ENCODE results near the gene RNF25. TPM values are rescaled to one million over a fixed set of nuclear protein-coding genes. Genes with fewer than 3 reads are reported as not detected.

Gene RNF25
- total RNA-seq, 1 experiment from 2014 or later: 32.1 TPM

DNA sequence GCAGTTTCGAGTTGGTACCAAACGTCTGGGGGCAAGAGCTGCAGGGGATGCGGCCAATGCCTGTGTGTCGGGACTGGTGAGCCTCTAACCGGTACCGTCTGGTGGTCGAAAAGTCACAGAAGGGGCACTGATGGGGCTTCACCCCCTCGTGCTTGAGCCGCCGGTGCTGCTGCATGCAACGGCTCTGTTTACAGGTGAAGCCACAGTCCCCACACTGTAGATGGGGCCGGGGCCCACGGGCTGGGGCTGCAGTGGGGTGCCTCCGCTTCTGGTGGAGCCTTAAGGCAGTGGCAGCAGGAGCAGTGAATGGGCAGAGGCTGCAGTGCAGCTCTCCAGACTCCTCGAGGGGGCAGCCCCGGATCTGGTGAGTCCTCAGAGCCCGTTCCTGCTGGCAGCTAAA is 29.0 kb downstream of the RNF25 start:
- H3K9me3 Mint-ChIP-seq (ENCODE audit: unreplicated experiment): no peaks in the 10 kb centered on the region
- TF ChIP-seq, protein P1, sequence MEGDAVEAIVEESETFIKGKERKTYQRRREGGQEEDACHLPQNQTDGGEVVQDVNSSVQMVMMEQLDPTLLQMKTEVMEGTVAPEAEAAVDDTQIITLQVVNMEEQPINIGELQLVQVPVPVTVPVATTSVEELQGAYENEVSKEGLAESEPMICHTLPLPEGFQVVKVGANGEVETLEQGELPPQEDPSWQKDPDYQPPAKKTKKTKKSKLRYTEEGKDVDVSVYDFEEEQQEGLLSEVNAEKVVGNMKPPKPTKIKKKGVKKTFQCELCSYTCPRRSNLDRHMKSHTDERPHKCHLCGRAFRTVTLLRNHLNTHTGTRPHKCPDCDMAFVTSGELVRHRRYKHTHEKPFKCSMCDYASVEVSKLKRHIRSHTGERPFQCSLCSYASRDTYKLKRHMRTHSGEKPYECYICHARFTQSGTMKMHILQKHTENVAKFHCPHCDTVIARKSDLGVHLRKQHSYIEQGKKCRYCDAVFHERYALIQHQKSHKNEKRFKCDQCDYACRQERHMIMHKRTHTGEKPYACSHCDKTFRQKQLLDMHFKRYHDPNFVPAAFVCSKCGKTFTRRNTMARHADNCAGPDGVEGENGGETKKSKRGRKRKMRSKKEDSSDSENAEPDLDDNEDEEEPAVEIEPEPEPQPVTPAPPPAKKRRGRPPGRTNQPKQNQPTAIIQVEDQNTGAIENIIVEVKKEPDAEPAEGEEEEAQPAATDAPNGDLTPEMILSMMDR (IDR thresholded peaks at IDR 0.05; ENCODE audit: insufficient read depth in 1 of 2, low read depth in 1 of 2, low read length in 1 of 2, severe bottlenecking in 1 of 2, unreplicated experiment in 1 of 2): no peak
- H3K36me3 Mint-ChIP-seq (ENCODE audit: insufficient read depth, unreplicated experiment): peaks cover 52% of the 10 kb centered on the region
- H3K36me3 ChIP-seq (ENCODE audit: control insufficient read depth, insufficient read depth, low read length): peaks cover 9% of the 10 kb centered on the region
- no peak overlapping the region for H3K4me3 ChIP-seq (ENCODE audit: low read depth, low read length)
- H3K27me3 ChIP-seq (replicated peaks; ENCODE audit: control insufficient read depth, insufficient read depth, low read length): no peaks in the 10 kb centered on the region
- no peaks in the 10 kb centered on the region for H3K27me3 Mint-ChIP-seq (ENCODE audit: insufficient read depth, unreplicated experiment)
- H3K9me3 ChIP-seq: no peaks in the 10 kb centered on the region
- no TSS peak for BruUV-seq (replicated peaks)
- no peak overlapping the region for H3K4me3 Mint-ChIP-seq (ENCODE audit: unreplicated experiment)
- intact Hi-C loops (cut with micrococcal nuclease; ENCODE audit: unreplicated experiment): loop anchor here (10.0 kb wide), 1 partner anchor 368 kb away; the partner anchor contains the start of genes AAMP and PNKD
- no peaks in the 10 kb centered on the region for H3K4me1 ChIP-seq
- no peaks in the 10 kb centered on the region for H3K4me1 Mint-ChIP-seq (ENCODE audit: low read depth, unreplicated experiment)
- ChIA-PET POLR2A (no interaction called here), CTCF (no interaction called here)
- no peak for DNase-seq
- H3K27ac Mint-ChIP-seq (ENCODE audit: unreplicated experiment): no peak overlapping the region

DNA sequence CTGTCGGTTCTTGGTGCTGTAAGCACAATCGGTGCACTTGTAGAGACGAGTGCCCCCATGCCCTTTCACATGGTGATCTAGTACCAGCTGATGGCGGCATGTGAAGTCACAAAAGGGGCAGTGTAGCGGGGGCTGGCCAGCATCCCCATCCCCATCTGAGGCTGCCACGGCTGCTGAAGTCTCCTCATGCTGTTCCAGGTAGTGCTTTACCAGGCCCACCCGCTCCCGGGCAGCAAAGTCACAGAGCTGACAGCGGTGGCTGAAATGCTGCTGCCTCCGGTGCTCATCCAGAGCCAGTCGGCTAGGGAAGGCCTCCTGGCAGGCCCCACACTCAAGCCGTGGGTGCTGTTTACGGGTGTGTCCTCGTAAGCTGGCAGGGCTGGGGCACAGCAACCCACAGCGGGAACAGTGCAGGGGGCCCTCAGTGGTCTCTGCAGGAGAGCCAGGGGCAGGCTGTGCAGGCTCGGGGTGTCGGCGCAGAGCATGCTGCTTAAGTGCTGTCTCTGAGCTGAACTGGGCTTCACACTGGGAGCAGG is 29.6 kb downstream of the RNF25 start:
- H3K36me3 ChIP-seq (ENCODE audit: control insufficient read depth, insufficient read depth, low read length): peaks cover 9% of the 10 kb centered on the region
- no peak for DNase-seq
- CTCF ChIA-PET: interaction anchor here (0.8 kb wide), 1 partner anchor 17 kb away, joined by 3 read pairs; the partner anchor contains the start of genes BCS1L and ZNF142
- Mint-ChIP-seq H3K4me3 (ENCODE audit: unreplicated experiment) (no peak overlapping the region), H3K9me3 (ENCODE audit: unreplicated experiment) (no peaks in the 10 kb centered on the region), H3K36me3 (ENCODE audit: insufficient read depth, unreplicated experiment) (peaks cover 51% of the 10 kb centered on the region), H3K4me1 (ENCODE audit: low read depth, unreplicated experiment) (no peaks in the 10 kb centered on the region), H3K27me3 (ENCODE audit: insufficient read depth, unreplicated experiment) (no peaks in the 10 kb centered on the region), H3K27ac (ENCODE audit: unreplicated experiment) (no peak overlapping the region)
- BruUV-seq (replicated peaks): no TSS peak
- no peak overlapping the region for H3K4me3 ChIP-seq (ENCODE audit: low read depth, low read length)
- POLR2A ChIA-PET: no interaction called here
- no peaks in the 10 kb centered on the region for H3K4me1 ChIP-seq
- intact Hi-C loops (cut with micrococcal nuclease; ENCODE audit: unreplicated experiment): loop anchor here (10.0 kb wide), 1 partner anchor 367 kb away; the partner anchor contains the start of genes AAMP and PNKD
- no peaks in the 10 kb centered on the region for H3K9me3 ChIP-seq
- TF ChIP-seq, protein P1 (IDR thresholded peaks at IDR 0.05; ENCODE audit: insufficient read depth in 1 of 2, low read depth in 1 of 2, low read length in 1 of 2, severe bottlenecking in 1 of 2, unreplicated experiment in 1 of 2): no peak
- H3K27me3 ChIP-seq (replicated peaks; ENCODE audit: control insufficient read depth, insufficient read depth, low read length): no peaks in the 10 kb centered on the region

DNA sequence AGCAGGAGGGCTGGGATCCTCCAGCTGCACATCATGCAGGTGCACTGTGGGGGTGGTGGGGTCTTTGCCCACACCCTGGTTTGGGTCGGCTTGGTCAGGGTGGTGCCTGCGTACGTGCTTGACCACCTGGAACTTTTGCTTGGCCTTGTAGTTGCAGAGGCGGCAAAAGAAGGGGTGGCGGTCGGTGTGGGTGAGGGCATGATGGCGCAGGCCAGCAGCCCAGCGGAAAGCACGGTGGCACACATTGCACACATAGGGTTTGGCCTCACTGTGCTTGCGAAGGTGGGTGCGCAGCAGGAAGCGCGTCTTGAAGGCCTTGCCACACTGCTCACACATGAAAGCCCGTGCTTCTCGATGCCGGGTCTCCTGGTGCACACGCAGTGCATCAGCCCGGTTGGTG is 33.4 kb downstream of the RNF25 start:
- Mint-ChIP-seq H3K36me3 (ENCODE audit: insufficient read depth, unreplicated experiment) (peaks cover 48% of the 10 kb centered on the region), H3K4me3 (ENCODE audit: unreplicated experiment) (no peak overlapping the region), H3K27me3 (ENCODE audit: insufficient read depth, unreplicated experiment) (no peaks in the 10 kb centered on the region), H3K4me1 (ENCODE audit: low read depth, unreplicated experiment) (no peaks in the 10 kb centered on the region), H3K9me3 (ENCODE audit: unreplicated experiment) (no peaks in the 10 kb centered on the region), H3K27ac (ENCODE audit: unreplicated experiment) (no peak overlapping the region)
- CTCF ChIA-PET: no interaction called here
- Histone ChIP-seq H3K4me1 (no peaks in the 10 kb centered on the region), H3K36me3 (ENCODE audit: control insufficient read depth, insufficient read depth, low read length) (peaks cover 5% of the 10 kb centered on the region; the same call in 1 of the 2 replicates), H3K4me3 (ENCODE audit: low read depth, low read length) (no peak overlapping the region), H3K9me3 (no peaks in the 10 kb centered on the region), H3K27me3 (replicated peaks; ENCODE audit: control insufficient read depth, insufficient read depth, low read length) (no peaks in the 10 kb centered on the region)
- POLR2A ChIA-PET: no interaction called here
- intact Hi-C loops (cut with micrococcal nuclease; ENCODE audit: unreplicated experiment): no loop called here
- TF ChIP-seq, protein P1 (IDR thresholded peaks at IDR 0.05; ENCODE audit: insufficient read depth in 1 of 2, low read depth in 1 of 2, low read length in 1 of 2, severe bottlenecking in 1 of 2, unreplicated experiment in 1 of 2): no peak
- BruUV-seq (replicated peaks): no TSS peak
- no peak for DNase-seq

Data from Caco-2 (cell line).